ENCODE results near the gene NEDD4L.

DNA sequence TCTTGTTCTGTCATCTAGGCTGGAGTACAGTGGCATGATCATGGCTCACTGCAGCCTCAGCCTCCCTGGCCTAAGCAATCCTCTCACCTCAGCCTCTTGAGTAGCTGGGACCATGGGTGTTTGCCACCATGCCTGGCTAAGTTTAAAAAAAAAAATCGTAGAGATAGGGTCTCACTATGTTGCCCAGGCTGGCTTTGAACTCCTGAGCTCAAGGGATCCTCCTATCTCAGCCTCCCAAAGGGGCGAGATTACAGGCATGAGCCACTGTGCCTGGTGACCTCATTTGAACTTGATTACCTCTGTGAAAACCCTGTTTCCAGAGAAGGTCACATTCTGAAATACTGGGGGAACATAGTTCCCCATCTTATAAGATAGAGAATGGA is 190.3 kb downstream of the NEDD4L start:
- TF ChIP-seq, protein P1, sequence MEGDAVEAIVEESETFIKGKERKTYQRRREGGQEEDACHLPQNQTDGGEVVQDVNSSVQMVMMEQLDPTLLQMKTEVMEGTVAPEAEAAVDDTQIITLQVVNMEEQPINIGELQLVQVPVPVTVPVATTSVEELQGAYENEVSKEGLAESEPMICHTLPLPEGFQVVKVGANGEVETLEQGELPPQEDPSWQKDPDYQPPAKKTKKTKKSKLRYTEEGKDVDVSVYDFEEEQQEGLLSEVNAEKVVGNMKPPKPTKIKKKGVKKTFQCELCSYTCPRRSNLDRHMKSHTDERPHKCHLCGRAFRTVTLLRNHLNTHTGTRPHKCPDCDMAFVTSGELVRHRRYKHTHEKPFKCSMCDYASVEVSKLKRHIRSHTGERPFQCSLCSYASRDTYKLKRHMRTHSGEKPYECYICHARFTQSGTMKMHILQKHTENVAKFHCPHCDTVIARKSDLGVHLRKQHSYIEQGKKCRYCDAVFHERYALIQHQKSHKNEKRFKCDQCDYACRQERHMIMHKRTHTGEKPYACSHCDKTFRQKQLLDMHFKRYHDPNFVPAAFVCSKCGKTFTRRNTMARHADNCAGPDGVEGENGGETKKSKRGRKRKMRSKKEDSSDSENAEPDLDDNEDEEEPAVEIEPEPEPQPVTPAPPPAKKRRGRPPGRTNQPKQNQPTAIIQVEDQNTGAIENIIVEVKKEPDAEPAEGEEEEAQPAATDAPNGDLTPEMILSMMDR (IDR thresholded peaks at IDR 0.05): no peak
- TF ChIP-seq EP300 (IDR thresholded peaks at IDR 0.05): no peak
- TF ChIP-seq POLR2A (IDR thresholded peaks at IDR 0.05): no peak
- TF ChIP-seq POLR2AphosphoS5 (IDR thresholded peaks at IDR 0.05): no peak

Measured in sigmoid colon (tissue), 4 donors.